Endothelial cell (in vitro differentiated cells): ENCODE measurements around the gene NOP16. TPM values are rescaled to one million over a fixed set of nuclear protein-coding genes. Genes with fewer than 3 reads are reported as not detected.

Experiments
- DNase-seq: peaks from one replicate; pipeline ENCODE4 v3.0.0; 2021; ENCODE audit warnings: low spot score
- H3K27ac Mint-ChIP-seq: one replicate; pipeline ENCODE4 v1.8.0; 2021; ENCODE audit warnings: mixed read lengths, inconsistent platforms; ENCODE audit not compliant: unreplicated experiment
- H3K27me3 Mint-ChIP-seq: one replicate; pipeline ENCODE4 v1.8.0; 2021; ENCODE audit warnings: mild to moderate bottlenecking, moderate library complexity, mixed read lengths, inconsistent platforms; ENCODE audit not compliant: unreplicated experiment
- H3K36me3 Mint-ChIP-seq: one replicate; pipeline ENCODE4 v1.8.0; 2021; ENCODE audit warnings: mild to moderate bottlenecking, low read depth, mixed read lengths, inconsistent platforms; ENCODE audit not compliant: unreplicated experiment
- H3K4me1 Mint-ChIP-seq: one replicate; pipeline ENCODE4 v1.8.0; 2021; ENCODE audit warnings: mild to moderate bottlenecking, mixed read lengths, inconsistent platforms; ENCODE audit not compliant: unreplicated experiment
- H3K4me3 Mint-ChIP-seq: one replicate; pipeline ENCODE4 v1.8.0; 2021; ENCODE audit warnings: mild to moderate bottlenecking, mixed read lengths, inconsistent platforms; ENCODE audit not compliant: unreplicated experiment
- H3K9me3 Mint-ChIP-seq: one replicate; pipeline ENCODE4 v1.8.0; 2021; ENCODE audit warnings: mixed read lengths, inconsistent platforms; ENCODE audit not compliant: unreplicated experiment
- CTCF ChIP-seq: fragments of 200-600 bp; sonication (generic); IDR thresholded peaks from one replicate; pipeline ENCODE4 v1.5.0; 2021; ENCODE audit warnings: antibody characterized with exemption; ENCODE audit not compliant: unreplicated experiment
- microRNA-seq: library from miRNA; unstranded; fragments of <30 nt; microRNA quantifications from one replicate; pipeline ENCODE4, GENCODE V29; 2020; ENCODE audit not compliant: unreplicated experiment
- total RNA-seq: library from RNA; stranded (reverse); fragmentation: NEBNext Ultra II Directional; extraction: Animal tissue kit (Norgen Biotek cat#: 25700); gene quantifications from one replicate; pipeline ENCODE4 v1.2.1, GENCODE V29; 2021; ENCODE audit not compliant: unreplicated experiment

The NOP16 gene
- total RNA-seq, 1 donor from 2014 or later, result 11.9 TPM

GRCh38 chr5:176334031-176334770 lies 54.2 kb downstream of the NOP16 start:
- Mint-ChIP-seq H3K4me1 (no peaks in the 10 kb centered on the region), H3K36me3 (peaks cover 24% of the 10 kb centered on the region), H3K27ac (no peak overlapping the region), H3K27me3 (no peaks in the 10 kb centered on the region), H3K9me3 (no peaks in the 10 kb centered on the region), H3K4me3 (no peak overlapping the region)
- no peak for TF ChIP-seq CTCF
- no peak for DNase-seq

Small RNA genes within 50 kb of the gene (microRNA-seq; reads per million reads assigned to microRNA genes)
- gene MIR1271, result 3.6 reads per million, percentile 42 among the genes with 10 or more reads in this experiment

Other genes with a start within 250 kb of the NOP16 start
- gene SIMC1, start 150.2 kb downstream of the NOP16 start, total RNA-seq, result 17.5 TPM
- 122 TPM for gene KIAA1191, start 26.8 kb downstream of the NOP16 start, total RNA-seq
- gene ARL10, start 23.1 kb downstream of the NOP16 start, total RNA-seq, result 14.5 TPM
- gene HIGD2A, start 153 bp upstream of the NOP16 start, total RNA-seq, result 88.3 TPM
- gene CLTB, start 27.9 kb upstream of the NOP16 start, total RNA-seq, result 35.2 TPM
- gene FAF2, start 59.8 kb upstream of the NOP16 start, total RNA-seq, result 40.6 TPM
- gene RNF44, start 148.8 kb upstream of the NOP16 start, total RNA-seq, result 103 TPM
- 0.85 TPM for gene CDHR2, start 160.7 kb upstream of the NOP16 start, total RNA-seq
- 3.9 TPM for gene GPRIN1, start 221.6 kb upstream of the NOP16 start, total RNA-seq
- gene SNCB, start 241.9 kb upstream of the NOP16 start, total RNA-seq, result 0.80 TPM
- 0.54 TPM for gene EIF4E1B, start 242.1 kb upstream of the NOP16 start, total RNA-seq